Measurements from ENCODE around the gene CCNC.

GRCh38 chr6:99543968-99544367 is 24.5 kb downstream of the CCNC start:
- TF ChIP-seq, protein P1, sequence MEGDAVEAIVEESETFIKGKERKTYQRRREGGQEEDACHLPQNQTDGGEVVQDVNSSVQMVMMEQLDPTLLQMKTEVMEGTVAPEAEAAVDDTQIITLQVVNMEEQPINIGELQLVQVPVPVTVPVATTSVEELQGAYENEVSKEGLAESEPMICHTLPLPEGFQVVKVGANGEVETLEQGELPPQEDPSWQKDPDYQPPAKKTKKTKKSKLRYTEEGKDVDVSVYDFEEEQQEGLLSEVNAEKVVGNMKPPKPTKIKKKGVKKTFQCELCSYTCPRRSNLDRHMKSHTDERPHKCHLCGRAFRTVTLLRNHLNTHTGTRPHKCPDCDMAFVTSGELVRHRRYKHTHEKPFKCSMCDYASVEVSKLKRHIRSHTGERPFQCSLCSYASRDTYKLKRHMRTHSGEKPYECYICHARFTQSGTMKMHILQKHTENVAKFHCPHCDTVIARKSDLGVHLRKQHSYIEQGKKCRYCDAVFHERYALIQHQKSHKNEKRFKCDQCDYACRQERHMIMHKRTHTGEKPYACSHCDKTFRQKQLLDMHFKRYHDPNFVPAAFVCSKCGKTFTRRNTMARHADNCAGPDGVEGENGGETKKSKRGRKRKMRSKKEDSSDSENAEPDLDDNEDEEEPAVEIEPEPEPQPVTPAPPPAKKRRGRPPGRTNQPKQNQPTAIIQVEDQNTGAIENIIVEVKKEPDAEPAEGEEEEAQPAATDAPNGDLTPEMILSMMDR (conservative IDR thresholded peaks at IDR 0.05; ENCODE audit: low read depth in 2 of 2) = no peak
- TF ChIP-seq POLR2AphosphoS5 (IDR thresholded peaks at IDR 0.05; ENCODE audit: low read depth) (no peak), CREB1 (CRISPR knock-in tag; IDR thresholded peaks at IDR 0.05; ENCODE audit: low read depth) (no peak), EZH2phosphoT487 (IDR thresholded peaks at IDR 0.05; ENCODE audit: unreplicated experiment) (no peak), REST (IDR thresholded peaks at IDR 0.05; ENCODE audit: unreplicated experiment) (no peak), EZH2 (IDR thresholded peaks at IDR 0.05; ENCODE audit: low read depth, unreplicated experiment) (no peak), JUNB (IDR thresholded peaks at IDR 0.05; ENCODE audit: unreplicated experiment) (no peak)

All from GM23338 (cell line).